GM20431 (cell line): Measurements from ENCODE around the gene PRDM16.

Source experiments
- in situ Hi-C: fragments of 300-500 bp; cut with MseI, MboI; formaldehyde crosslinking; loops from one replicate; pipeline ENCODE4 v1.15.0; 2020; ENCODE audit warnings: low sequenced_read_pairs; ENCODE audit not compliant: unreplicated experiment

Gene PRDM16

DNA sequence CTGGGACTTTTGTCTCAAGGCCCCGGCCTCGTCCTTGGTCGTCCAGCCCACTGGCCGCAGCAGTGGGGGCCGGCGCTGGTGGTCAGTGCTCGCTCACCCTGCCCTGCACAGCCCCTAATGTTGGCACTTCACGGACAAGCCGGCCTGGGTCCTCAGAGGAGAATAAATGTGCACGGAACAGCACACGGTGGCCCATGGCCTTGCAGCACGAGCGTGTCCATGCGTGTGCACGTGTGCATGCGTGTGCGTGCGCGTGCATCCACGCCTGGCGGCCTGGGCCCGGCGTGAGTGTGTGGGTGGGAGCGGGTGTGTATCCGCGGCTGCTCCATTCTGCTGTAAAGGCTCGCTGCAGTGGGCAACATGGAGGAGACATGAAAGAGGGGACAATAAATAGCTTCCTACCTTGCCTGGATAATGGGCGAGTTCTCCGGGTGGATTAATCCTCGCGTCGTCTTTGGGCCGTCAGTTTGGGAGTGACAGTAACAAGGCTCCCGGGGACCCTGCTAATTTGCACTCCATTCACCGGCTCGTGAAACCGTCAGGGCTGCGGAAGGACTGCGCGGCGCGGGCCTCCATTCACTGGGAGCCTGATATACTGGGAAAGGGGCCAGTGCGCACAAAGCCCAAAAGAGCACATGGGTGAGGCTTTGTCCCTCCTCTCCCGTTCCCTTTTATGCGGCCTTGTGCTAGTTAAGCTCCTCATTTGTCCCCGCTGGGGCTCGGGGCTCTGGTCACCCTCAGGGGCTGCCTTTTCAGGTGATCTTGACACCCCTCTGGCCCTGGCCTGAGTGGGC lies 142.8 kb downstream of the PRDM16 start:
- in situ Hi-C loops, result no loop called here

DNA sequence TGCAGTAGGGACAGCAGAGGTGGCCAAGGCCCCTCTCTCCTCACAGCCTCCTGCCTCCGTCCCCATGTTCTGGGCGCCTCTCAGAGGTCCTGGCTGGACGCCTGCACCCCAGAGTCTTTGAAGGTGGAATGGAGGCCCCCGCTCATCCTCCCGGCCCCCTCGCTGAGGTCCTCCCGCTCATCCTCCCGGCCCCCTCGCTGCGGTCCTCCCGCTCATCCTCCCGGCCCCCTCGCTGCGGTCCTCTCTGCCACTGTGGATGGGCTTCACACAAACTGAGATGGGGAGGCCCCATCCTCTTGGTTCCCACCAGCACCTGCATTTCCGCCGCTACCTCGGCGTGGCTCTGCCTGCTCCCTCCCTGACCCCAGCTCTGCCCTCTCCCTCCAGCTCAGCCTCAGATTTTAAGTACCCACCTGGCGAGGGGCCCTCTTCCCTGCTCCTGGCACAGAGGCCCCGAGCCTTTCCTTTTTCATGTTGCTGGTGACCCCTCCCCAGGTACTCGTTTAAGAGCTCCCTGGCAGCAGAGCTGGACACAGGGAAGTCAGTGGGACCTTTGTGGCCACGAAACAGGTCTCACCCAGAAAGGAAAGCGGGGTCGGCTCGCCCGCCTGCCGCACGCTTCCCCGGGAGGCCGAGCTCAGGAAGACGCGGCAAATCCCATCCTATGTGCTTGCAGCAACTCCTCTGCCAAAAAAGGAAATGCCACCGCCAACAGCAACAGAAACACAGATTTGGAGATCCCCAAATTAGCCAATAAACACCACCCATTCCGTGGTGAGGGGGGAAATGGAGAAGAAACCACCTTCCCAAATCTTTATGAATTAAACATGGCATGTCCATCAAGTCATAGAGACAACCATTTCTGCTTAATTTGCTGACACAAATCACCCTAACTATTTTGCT lies 143.7 kb downstream of the PRDM16 start:
- in situ Hi-C loops, result no loop called here

DNA sequence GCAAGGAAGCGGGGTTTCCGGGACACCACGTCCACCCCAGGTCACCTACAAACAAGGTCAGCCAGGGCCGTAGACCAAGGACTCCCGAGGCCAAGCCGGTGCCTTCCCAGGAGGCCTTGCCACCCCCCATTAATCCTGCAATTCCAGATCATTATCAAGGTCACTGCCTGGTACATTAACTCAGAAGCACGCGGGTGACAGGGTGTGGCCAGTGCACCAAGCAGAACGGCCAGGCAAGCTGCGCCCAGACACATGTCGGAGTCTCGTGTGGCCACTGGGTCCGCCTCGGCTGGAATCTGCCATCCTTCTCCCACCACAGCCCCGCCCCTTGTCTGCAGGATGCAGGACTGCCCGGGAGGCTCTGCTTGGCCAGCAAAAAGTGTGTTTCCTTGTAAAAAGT lies 144.7 kb downstream of the PRDM16 start:
- in situ Hi-C loops, result no loop called here

- in situ Hi-C loops, result no loop called here
These were observed 146.4 kb downstream of the PRDM16 start for GRCh38 chr1:3215198-3216014.

DNA sequence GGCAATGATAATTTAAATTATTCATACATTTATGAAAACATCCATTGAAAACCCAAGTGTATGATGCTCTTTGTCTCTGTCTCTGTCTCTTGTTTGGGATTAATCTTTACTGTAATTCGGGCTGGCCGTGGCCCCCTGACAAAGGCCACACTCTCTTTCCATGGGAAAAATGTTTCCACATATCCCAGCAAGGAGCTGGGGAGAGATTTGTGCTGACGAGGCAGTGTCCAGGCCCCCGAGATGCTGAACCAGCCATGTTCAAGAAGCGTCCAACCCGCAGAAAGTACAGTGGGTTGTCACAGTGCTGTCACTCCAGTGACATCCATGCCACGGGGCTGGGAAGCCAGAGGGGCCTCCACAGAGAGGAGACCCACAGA lies 147.0 kb downstream of the PRDM16 start:
- in situ Hi-C loops, result no loop called here

DNA sequence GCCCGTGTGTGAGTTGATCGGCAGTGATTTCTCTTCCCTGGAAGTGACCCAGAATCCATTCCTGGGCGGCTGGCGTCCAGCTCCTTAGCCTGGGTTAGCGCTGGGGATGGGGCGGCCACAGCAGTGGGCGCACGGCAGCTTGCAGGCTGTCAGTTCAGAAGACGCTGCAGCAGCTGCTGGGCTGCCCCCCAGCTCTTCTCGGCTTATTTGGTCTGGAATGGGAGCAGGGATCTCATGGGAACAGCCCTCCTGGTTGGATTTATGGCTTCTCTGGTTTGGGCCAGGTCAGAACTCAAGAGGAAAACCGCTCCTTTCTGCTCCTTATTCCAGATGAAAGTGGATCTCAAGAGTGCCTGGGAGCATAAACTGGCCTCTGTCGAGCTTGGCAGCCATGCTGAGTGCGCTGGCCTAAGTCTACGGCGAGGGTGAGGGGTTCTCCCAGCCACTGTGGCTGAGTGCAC lies 148.2 kb downstream of the PRDM16 start:
- in situ Hi-C loops, result no loop called here

GRCh38 chr1:3217979-3218679 lies 149.1 kb downstream of the PRDM16 start:
- in situ Hi-C loops, result no loop called here

- in situ Hi-C loops, result no loop called here
These were observed 150.2 kb downstream of the PRDM16 start for GRCh38 chr1:3219005-3219790.

- in situ Hi-C loops, result no loop called here
These were observed 150.9 kb downstream of the PRDM16 start for GRCh38 chr1:3219791-3220467.

- in situ Hi-C loops, result no loop called here
These were observed 152.4 kb downstream of the PRDM16 start for GRCh38 chr1:3221112-3222041.

GRCh38 chr1:3222042-3222692 lies 153.2 kb downstream of the PRDM16 start:
- in situ Hi-C loops, result no loop called here

DNA sequence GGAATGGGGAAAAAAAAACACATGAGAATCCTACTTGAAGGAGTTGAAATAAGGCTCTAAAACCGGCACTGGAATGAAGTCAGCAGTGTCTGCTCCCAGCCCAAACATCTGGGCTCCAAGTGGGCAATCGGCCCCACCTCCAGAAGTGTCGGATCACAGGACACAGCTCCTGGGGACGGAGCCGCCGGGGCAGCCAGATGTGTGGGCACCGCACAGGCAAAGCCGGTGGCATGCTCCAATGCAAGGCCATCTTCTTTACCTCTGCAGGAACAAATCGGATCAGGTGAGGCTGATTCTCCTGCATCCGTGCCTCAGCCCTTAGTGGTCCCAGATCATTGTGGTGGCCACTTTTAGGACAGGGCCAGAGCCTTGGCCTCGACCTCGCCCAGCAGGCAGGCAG lies 156.7 kb downstream of the PRDM16 start:
- in situ Hi-C loops, result no loop called here

DNA sequence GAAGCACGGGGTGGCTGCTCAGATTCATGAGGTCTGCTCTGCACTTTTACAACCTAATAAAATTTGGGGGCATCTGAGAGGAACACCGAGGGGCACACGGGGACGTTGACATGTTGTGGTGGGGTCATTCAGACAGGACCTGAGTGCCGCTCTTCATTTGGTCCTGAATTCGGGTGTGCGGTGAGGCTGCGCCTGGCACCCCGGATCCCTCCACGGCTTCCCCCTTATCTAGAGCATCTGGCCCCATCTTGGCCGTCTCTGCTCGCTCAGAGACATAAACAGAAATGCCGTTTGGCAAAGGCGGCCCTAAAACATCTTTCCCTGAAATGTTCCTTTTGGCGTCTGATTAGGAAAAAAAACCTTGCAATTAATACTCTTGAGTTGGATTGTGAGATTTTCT lies 157.2 kb downstream of the PRDM16 start:
- in situ Hi-C loops, result no loop called here

DNA sequence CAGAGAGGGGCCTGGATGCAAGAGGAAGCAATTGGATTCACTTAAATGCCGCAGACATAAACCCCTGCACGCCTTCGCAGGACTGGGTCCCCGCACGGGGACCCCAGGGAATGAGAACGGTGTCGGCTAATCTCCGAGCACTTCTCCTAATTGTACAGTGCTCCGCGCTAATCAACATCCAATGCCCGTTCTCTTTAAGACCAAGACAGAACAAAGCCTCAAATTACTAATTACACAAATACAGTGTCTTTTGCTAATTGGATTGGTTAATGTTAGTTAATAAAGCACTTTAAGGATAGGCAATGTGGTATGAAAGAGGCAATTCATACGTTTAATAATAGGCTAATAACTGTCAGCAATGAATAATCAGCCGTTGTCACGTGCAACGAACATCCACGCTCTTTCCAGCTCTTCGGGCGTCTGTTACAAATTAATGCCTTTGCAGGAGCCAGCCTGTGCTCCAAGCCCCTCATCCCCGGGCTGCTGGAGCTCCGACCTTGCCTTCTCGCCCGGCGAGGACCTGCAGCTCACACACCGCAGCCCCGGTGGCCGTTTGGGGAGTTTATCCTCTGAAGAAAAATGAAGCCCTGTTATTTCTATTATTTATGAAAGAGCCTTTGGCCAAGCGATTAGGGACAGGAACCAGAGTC lies 157.8 kb downstream of the PRDM16 start:
- in situ Hi-C loops, result no loop called here

- in situ Hi-C loops, result no loop called here
These were observed 158.3 kb downstream of the PRDM16 start for GRCh38 chr1:3227351-3227704.

DNA sequence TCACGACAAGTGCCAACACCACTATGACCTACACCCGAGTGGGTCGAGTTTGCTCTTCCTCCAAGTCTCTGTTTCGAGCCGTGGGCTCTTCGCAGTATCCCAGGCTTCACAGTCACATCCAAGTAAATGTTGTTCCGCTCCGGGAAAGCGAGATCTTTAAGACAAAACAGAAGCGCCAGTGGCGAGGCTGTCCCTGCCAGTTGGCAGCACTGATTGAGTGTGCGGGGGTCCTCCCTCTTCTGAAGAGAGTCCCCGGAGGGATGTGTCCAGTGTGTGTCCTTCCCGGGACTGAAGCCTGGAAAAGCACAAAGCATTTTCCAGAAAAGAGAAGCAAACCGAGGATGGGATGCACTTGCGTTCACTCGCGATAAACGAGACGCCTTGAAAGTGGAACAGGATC lies 158.9 kb downstream of the PRDM16 start:
- in situ Hi-C loops, result no loop called here
